Measurements from ENCODE around the gene QPCTL. TPM values are rescaled to one million over a fixed set of nuclear protein-coding genes. Genes with fewer than 3 reads are reported as not detected.

Gene QPCTL
- total and polyA plus RNA-seq, 2 of the 13 experiments (the other 11 are each of a cell fraction or from before 2014, with no cell fraction given) = 16.0 to 19.1 TPM

DNA sequence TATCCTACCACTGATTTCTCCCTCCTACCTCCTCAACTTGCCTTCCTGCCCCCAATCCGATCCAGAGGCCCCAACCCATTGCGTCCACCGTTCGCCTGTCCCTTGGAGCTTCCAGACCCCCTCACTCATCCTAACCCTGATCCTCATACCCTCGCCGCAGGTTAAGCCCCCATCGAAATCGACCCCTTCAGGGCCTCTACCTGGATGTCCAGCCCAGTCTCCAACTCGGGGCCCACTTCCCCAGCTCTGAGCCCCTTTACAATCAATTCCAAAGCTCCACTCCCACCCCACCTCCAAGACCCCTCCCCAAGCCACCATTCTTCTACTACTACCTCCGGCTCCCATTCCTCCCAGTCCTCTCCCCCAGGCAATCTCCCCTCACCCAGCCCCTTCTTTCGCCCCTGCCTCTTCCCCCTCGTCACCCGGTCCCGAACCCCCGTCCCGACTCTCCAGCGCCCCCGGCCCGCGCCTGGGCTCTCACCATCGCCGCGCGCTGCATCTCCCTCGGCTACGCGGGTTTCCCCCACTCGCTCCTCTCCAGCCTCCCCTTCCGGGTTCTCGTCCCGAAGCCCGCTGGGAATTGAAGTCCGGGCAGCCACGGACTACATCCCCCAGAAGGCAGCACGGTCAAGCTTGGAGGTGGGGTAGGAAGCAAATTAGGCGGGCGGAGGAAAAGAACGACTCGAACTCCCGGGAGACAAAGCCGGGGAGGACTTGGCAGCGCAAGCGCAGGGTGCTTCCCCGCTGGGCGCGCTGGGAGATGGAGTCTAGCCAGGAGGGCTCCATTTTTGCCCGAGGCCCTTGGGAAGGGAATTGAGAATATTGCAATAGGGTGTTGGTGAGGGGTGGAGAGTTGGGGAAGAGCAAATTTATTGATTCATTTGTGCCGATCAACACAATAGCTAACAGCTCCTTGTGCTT, 38.2 kb downstream of the QPCTL start, which contains the start of gene FBXO46 (continued):
- TF ChIP-seq TRIM22 (IDR thresholded peaks at IDR 0.05) = no peak
- no peak for TF ChIP-seq EZH2 (conservative IDR thresholded peaks at IDR 0.05; ENCODE audit: low read depth, low read length)
- no peak for TF ChIP-seq ZNF75D (CRISPR knock-in tag; IDR thresholded peaks at IDR 0.05; ENCODE audit: borderline replicate concordance)
- no peak for TF ChIP-seq ZNF30 (CRISPR knock-in tag; IDR thresholded peaks at IDR 0.05)
- no peak for TF ChIP-seq NCOA1 (CRISPR knock-in tag; IDR thresholded peaks at IDR 0.05)
- no peak for TF ChIP-seq SMAD3 (CRISPR knock-in tag; IDR thresholded peaks at IDR 0.05)
- TF ChIP-seq, protein P1, sequence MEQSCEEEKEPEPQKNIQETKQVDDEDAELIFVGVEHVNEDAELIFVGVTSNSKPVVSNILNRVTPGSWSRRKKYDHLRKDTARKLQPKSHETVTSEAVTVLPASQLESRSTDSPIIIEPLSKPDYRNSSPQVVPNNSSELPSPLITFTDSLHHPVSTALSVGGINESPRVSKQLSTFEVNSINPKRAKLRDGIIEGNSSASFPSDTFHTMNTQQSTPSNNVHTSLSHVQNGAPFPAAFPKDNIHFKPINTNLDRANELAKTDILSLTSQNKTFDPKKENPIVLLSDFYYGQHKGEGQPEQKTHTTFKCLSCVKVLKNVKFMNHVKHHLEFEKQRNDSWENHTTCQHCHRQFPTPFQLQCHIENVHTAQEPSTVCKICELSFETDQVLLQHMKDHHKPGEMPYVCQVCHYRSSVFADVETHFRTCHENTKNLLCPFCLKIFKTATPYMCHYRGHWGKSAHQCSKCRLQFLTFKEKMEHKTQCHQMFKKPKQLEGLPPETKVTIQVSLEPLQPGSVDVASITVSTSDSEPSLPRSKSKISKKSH (CRISPR knock-in tag; IDR thresholded peaks at IDR 0.05; ENCODE audit: borderline replicate concordance) = no peak
- TF ChIP-seq ZSCAN20 (CRISPR knock-in tag; IDR thresholded peaks at IDR 0.05; ENCODE audit: borderline replicate concordance) = no peak
- TF ChIP-seq, protein P2, sequence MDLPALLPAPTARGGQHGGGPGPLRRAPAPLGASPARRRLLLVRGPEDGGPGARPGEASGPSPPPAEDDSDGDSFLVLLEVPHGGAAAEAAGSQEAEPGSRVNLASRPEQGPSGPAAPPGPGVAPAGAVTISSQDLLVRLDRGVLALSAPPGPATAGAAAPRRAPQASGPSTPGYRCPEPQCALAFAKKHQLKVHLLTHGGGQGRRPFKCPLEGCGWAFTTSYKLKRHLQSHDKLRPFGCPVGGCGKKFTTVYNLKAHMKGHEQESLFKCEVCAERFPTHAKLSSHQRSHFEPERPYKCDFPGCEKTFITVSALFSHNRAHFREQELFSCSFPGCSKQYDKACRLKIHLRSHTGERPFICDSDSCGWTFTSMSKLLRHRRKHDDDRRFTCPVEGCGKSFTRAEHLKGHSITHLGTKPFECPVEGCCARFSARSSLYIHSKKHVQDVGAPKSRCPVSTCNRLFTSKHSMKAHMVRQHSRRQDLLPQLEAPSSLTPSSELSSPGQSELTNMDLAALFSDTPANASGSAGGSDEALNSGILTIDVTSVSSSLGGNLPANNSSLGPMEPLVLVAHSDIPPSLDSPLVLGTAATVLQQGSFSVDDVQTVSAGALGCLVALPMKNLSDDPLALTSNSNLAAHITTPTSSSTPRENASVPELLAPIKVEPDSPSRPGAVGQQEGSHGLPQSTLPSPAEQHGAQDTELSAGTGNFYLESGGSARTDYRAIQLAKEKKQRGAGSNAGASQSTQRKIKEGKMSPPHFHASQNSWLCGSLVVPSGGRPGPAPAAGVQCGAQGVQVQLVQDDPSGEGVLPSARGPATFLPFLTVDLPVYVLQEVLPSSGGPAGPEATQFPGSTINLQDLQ (CRISPR knock-in tag; IDR thresholded peaks at IDR 0.05) = no peak
- TF ChIP-seq ZNF713 (CRISPR knock-in tag; IDR thresholded peaks at IDR 0.05) = no peak
- TF ChIP-seq ZNF543 (CRISPR knock-in tag; IDR thresholded peaks at IDR 0.05) = no peak
- no peak; the same call in 1 of the 2 replicates for TF ChIP-seq MED13 (CRISPR knock-in tag; IDR thresholded peaks at IDR 0.05)
- TF ChIP-seq NR1H2 (CRISPR knock-in tag; IDR thresholded peaks at IDR 0.05; ENCODE audit: borderline replicate concordance, low read depth) = no peak
- TF ChIP-seq, protein P3, sequence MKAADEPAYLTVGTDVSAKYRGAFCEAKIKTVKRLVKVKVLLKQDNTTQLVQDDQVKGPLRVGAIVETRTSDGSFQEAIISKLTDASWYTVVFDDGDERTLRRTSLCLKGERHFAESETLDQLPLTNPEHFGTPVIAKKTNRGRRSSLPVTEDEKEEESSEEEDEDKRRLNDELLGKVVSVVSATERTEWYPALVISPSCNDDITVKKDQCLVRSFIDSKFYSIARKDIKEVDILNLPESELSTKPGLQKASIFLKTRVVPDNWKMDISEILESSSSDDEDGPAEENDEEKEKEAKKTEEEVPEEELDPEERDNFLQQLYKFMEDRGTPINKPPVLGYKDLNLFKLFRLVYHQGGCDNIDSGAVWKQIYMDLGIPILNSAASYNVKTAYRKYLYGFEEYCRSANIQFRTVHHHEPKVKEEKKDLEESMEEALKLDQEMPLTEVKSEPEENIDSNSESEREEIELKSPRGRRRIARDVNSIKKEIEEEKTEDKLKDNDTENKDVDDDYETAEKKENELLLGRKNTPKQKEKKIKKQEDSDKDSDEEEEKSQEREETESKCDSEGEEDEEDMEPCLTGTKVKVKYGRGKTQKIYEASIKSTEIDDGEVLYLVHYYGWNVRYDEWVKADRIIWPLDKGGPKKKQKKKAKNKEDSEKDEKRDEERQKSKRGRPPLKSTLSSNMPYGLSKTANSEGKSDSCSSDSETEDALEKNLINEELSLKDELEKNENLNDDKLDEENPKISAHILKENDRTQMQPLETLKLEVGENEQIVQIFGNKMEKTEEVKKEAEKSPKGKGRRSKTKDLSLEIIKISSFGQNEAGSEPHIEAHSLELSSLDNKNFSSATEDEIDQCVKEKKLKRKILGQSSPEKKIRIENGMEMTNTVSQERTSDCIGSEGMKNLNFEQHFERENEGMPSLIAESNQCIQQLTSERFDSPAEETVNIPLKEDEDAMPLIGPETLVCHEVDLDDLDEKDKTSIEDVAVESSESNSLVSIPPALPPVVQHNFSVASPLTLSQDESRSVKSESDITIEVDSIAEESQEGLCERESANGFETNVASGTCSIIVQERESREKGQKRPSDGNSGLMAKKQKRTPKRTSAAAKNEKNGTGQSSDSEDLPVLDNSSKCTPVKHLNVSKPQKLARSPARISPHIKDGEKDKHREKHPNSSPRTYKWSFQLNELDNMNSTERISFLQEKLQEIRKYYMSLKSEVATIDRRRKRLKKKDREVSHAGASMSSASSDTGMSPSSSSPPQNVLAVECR (CRISPR knock-in tag; IDR thresholded peaks at IDR 0.05; ENCODE audit: borderline replicate concordance) = peak; percentile 91; the same call in 1 of the 2 replicates
- TF ChIP-seq LCORL (IDR thresholded peaks at IDR 0.05) = no peak
- TF ChIP-seq LCORL (CRISPR knock-in tag; IDR thresholded peaks at IDR 0.05) = peak; percentile 45; the same call in 1 of the 2 replicates
- TF ChIP-seq ZBTB46 (CRISPR knock-in tag; IDR thresholded peaks at IDR 0.05; ENCODE audit: borderline replicate concordance) = no peak
